Mesenchymal stem cell (in vitro differentiated cells and primary cell): ENCODE measurements around the gene STX12.
"Not testable (repeated sequence)": the region's sequence is repeated elsewhere in the genome, so short reads cannot be mapped to it uniquely, and the experiment has no call there.

Experiments used
- DNase-seq: peaks from one replicate; pipeline ENCODE4 v3.0.0-alpha.2; 2013
- H2AFZ ChIP-seq: one replicate; pipeline ENCODE4 v1.6.1; 2013; ENCODE audit warnings: low read depth, mild to moderate bottlenecking, control low read depth, inconsistent platforms, low read length, moderate library complexity
- H2AK5ac ChIP-seq: 2 replicates; pipeline ENCODE4 v1.6.1; 2013; ENCODE audit warnings: low read length, moderate library complexity, mild to moderate bottlenecking, inconsistent platforms; ENCODE audit not compliant: severe bottlenecking
- H2BK120ac ChIP-seq: one replicate; pipeline ENCODE4 v1.6.1; 2013; ENCODE audit warnings: low read depth, mild to moderate bottlenecking, inconsistent platforms, low read length, moderate library complexity
- H2BK12ac ChIP-seq, 2 experiments: one replicate each; pipeline ENCODE4 v1.6.1; 2013; ENCODE audit warnings: inconsistent platforms in 2 of 2, low read length in 2 of 2, mild to moderate bottlenecking in 2 of 2, moderate library complexity in 2 of 2, control low read depth in 1 of 2
- H2BK15ac ChIP-seq: one replicate; pipeline ENCODE4 v1.6.1; 2013; ENCODE audit warnings: mild to moderate bottlenecking, low read depth, inconsistent platforms; ENCODE audit not compliant: poor library complexity, severe bottlenecking
- H2BK5ac ChIP-seq: 2 replicates; pipeline ENCODE4 v1.6.1; 2013; ENCODE audit warnings: low read depth, mild to moderate bottlenecking, low read length, control low read depth, inconsistent platforms; ENCODE audit not compliant: poor library complexity, severe bottlenecking
- H3K14ac ChIP-seq, 2 experiments: one replicate each; pipeline ENCODE4 v1.6.1; 2013; ENCODE audit warnings: inconsistent platforms in 2 of 2, low read length in 2 of 2, control low read depth in 1 of 2, mild to moderate bottlenecking in 1 of 2, moderate library complexity in 1 of 2
- H3K18ac ChIP-seq, 2 experiments: one replicate each; pipeline ENCODE4 v1.6.1; 2013; ENCODE audit warnings: inconsistent platforms in 2 of 2, low read length in 2 of 2, control low read depth in 1 of 2, low read depth in 1 of 2, mild to moderate bottlenecking in 1 of 2
- H3K23ac ChIP-seq, 2 experiments: one replicate each; pipeline ENCODE4 v1.6.1; 2013; ENCODE audit warnings: inconsistent platforms in 2 of 2, low read length in 2 of 2, mild to moderate bottlenecking in 2 of 2, moderate library complexity in 2 of 2, control low read depth in 1 of 2
- H3K27ac ChIP-seq: 2 replicates; pipeline ENCODE4 v1.5.1; 2013; ENCODE audit warnings: mild to moderate bottlenecking, moderate library complexity, low read length, control low read depth, inconsistent platforms; ENCODE audit not compliant: poor library complexity, severe bottlenecking
- H3K27me3 ChIP-seq, 2 experiments: 2 replicates each; pipeline versions ENCODE4 v1.6.1 to v1.7.0; 2013; ENCODE audit warnings: low read length in 2 of 2, mild to moderate bottlenecking in 2 of 2, moderate library complexity in 2 of 2, control low read depth in 1 of 2, inconsistent platforms in 1 of 2; ENCODE audit not compliant: control insufficient read depth in 1 of 2, insufficient read depth in 1 of 2
- H3K36me3 ChIP-seq, 2 experiments: 2 replicates each; pipeline versions ENCODE4 v1.6.1 to v1.7.0; 2013; ENCODE audit warnings: low read length in 2 of 2, control low read depth in 1 of 2, inconsistent platforms in 1 of 2, low read depth in 1 of 2, mild to moderate bottlenecking in 1 of 2; ENCODE audit not compliant: insufficient read depth in 2 of 2, control insufficient read depth in 1 of 2
- H3K4ac ChIP-seq, 2 experiments: one replicate each; pipeline ENCODE4 v1.6.1; 2013; ENCODE audit warnings: inconsistent platforms in 2 of 2, low read length in 2 of 2, mild to moderate bottlenecking in 2 of 2, moderate library complexity in 2 of 2, control low read depth in 1 of 2, low read depth in 1 of 2
- H3K4me1 ChIP-seq: 2 replicates; pipeline ENCODE4 v1.6.1; 2013; ENCODE audit warnings: low read depth, low read length, control low read depth; ENCODE audit not compliant: control insufficient read depth, insufficient read depth
- H3K4me2 ChIP-seq: 2 replicates; pipeline ENCODE4 v1.6.1; 2013; ENCODE audit warnings: low read length, mild to moderate bottlenecking, inconsistent platforms; ENCODE audit not compliant: poor library complexity, severe bottlenecking
- H3K4me3 ChIP-seq, 2 experiments: 2 replicates each; pipeline versions ENCODE4 v1.5.1 to v1.7.0; 2013; ENCODE audit warnings: low read length in 2 of 2, mild to moderate bottlenecking in 2 of 2, control low read depth in 1 of 2, low read depth in 1 of 2; ENCODE audit not compliant: insufficient read depth in 1 of 2
- H3K79me1 ChIP-seq: replicated peaks from 2 replicates; pipeline ENCODE4 v1.6.1; 2013; ENCODE audit warnings: mild to moderate bottlenecking, control low read depth, low read length, inconsistent platforms; ENCODE audit not compliant: poor library complexity, severe bottlenecking
- H3K9ac ChIP-seq: 2 replicates; pipeline ENCODE4 v1.7.0; 2013; ENCODE audit warnings: mild to moderate bottlenecking, low read length, moderate library complexity
- H3K9me3 ChIP-seq: 2 replicates; pipeline ENCODE4 v1.7.0; 2013; ENCODE audit warnings: mild to moderate bottlenecking, low read length; ENCODE audit not compliant: control insufficient read depth
- H4K8ac ChIP-seq: one replicate; pipeline ENCODE4 v1.6.1; 2013; ENCODE audit warnings: inconsistent platforms, mild to moderate bottlenecking, low read length, moderate library complexity
- H4K91ac ChIP-seq: one replicate; pipeline ENCODE4 v1.6.1; 2013; ENCODE audit warnings: mild to moderate bottlenecking, low read length, inconsistent platforms
- WGBS: methylation state at CpG from one replicate; pipeline ENCODE4 v1.1.7; 2013; ENCODE audit warnings: mixed read lengths; 5-methylcytosine and 5-hydroxymethylcytosine counted together

The STX12 gene

DNA sequence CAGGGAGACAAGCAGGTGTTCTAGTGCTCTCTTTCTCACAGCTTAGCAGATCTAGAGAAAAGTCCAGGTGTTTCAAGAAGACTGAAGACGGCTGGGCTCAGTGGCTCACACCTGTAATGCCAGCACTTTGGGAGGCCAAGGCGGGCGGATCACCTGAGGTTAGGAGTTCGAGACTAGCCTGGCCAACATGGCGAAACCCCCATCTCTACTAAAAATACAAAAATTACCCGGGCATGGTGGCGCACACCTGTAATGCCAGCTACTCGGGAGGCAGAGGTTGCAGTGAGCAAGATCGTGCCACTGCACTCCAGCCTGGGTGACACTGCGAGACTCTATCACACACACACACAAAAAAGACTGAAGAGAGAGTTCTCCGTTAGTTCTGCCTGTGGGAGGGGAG is 84.5 kb downstream of the STX12 start:
- H3K14ac ChIP-seq, H2BK15ac ChIP-seq, H4K8ac ChIP-seq, H3K4me2 ChIP-seq, H2BK5ac ChIP-seq, H4K91ac ChIP-seq, H2AK5ac ChIP-seq, H3K9me3 ChIP-seq, H2BK12ac ChIP-seq, H3K79me1 ChIP-seq, H3K27me3 ChIP-seq, H3K4me1 ChIP-seq, H3K4me3 ChIP-seq, H3K36me3 ChIP-seq, H3K27ac ChIP-seq, H3K18ac ChIP-seq, DNase-seq, H3K4ac ChIP-seq, H3K23ac ChIP-seq, H2AFZ ChIP-seq, H3K9ac ChIP-seq, H2BK120ac ChIP-seq: not testable (repeated sequence)
- 89% methylated on average over 7 of the region's 11 CpGs for WGBS

DNA sequence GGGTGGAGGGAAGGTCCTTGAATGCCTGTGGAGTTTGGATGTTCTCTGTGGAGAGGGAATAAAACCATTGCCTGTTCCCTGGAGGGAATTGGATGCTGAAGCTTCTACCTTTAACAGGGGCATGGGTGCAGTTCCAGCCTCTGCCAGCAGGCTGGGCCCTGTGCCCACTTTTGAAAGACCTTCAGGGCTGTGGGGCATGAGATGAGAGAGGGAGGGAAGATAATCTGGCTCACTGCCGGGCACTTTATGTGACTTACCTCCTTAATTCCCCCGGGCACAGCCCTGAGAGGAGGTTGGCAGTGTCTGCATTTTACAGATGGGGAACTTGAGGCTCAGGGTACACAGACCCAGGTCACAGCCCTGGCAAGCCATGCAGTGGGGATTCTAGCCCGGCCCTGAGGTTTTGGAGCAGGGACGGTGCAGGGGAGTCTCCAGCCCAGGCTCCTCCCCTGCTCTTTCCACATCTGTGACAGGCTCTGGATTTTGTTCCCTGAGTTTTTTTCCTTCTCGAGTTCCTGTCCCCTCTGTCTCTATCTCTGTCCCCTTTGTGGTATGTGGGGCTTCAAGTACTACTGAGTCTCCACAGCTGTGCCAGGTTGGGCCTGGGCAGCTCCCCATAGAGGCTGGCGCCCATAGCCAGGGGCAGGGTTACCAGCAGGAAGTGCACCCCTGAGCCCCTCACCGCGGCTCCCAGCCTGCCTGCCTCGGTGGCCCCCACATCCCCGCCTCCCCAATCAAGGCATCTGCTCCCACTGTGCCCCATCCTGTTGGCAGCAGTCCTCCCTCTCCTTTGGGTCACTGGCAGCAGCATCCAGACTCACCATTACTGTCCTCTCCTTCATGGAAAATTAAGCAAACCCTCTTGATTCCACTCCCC is 85.3 kb downstream of the STX12 start:
- Histone ChIP-seq H3K14ac (no peak overlapping the region), H2BK15ac (peak overlapping the region; percentile 41), H3K9ac (peak overlapping the region; percentile 67), H3K79me1 (no peaks in the 10 kb centered on the region), H3K27me3 (no peaks in the 10 kb centered on the region), H3K4me2 (no peak overlapping the region), H3K18ac (no peak overlapping the region), H2BK120ac (no peak overlapping the region), H3K36me3 (no peaks in the 10 kb centered on the region), H4K91ac (peak overlapping the region; percentile 84), H4K8ac (no peak overlapping the region), H3K27ac (no peak overlapping the region), H2BK12ac (peak overlapping the region in 1 of 2 experiments; percentile 29), H2AFZ (peak overlapping the region; percentile 32), H2AK5ac (no peak overlapping the region), H3K4me1 (peaks cover 12% of the 10 kb centered on the region), H3K23ac (no peak overlapping the region), H2BK5ac (no peak overlapping the region), H3K9me3 (no peaks in the 10 kb centered on the region), H3K4me3 (peak overlapping the region in 1 of 2 experiments; percentile 11), H3K4ac (no peak overlapping the region)
- 65% methylated on average over 10 of the region's 10 CpGs for whole genome bisulfite sequencing
- DNase-seq = peak; percentile 80

DNA sequence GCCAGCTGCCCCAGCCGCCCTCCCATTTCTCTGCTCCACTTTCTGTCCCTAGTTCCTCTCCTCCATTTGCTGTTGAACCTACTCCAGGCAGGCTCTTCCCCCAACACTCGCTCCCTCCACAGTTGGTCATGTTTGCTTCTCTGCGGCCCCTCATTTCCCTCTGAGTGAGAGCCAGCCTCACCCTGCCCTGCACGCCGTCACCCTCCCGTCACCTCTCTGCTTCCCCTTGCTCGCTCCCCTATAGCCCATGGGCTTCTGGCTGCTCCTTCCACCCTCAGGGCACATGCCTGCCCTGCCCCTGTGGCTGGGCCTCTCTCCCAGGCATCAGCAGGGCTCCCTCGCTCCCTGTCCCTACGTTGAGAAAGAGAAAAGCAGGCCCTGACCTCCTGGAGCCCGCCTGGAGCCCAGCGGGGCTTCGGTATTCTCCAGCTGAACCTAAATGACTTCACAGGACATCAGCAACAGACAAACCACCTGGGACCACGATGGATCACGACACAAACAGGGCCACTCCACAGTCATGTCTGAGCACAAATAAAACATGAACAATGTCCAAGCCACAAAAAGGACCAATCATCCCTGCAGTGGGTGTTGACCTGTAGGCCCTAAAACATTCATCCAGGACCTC is 86.0 kb downstream of the STX12 start:
- peak overlapping the region; percentile 56 for H4K91ac ChIP-seq

DNA sequence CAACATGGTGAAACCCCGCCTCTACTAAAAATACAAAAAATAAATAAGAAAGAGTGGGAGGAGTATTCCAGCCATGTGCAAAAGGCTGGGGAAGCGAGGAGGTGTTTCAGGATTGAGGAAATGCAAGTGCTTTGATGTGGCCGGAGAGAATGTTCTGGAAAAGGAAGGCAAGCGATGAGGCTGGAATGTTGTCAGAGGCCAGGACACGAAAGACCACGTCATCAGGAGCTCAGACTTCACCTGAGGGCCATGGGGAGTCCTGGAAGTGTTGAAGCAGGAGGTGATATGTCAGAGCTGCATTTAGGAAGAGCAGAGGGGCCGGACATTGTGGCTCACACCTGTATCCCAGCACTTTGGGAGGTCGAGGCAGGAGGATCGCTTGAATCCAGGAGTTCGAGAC is 88.4 kb downstream of the STX12 start:
- Histone ChIP-seq H3K14ac (no peak overlapping the region), H2BK5ac (no peak overlapping the region), H3K18ac (no peak overlapping the region), H3K23ac (no peak overlapping the region), H3K9ac (no peak overlapping the region), H3K4me1 (peaks cover 18% of the 10 kb centered on the region), H2BK12ac (no peak overlapping the region), H3K4me3 (no peak overlapping the region), H2AFZ (no peak overlapping the region), H3K36me3 (no peaks in the 10 kb centered on the region), H3K4me2 (no peak overlapping the region), H3K4ac (no peak overlapping the region), H3K27ac (no peak overlapping the region), H3K79me1 (no peaks in the 10 kb centered on the region), H3K9me3 (no peaks in the 10 kb centered on the region), H2BK15ac (no peak overlapping the region), H3K27me3 (no peaks in the 10 kb centered on the region), H2BK120ac (no peak overlapping the region), H4K8ac (no peak overlapping the region), H4K91ac (no peak overlapping the region), H2AK5ac (no peak overlapping the region)
- 94% methylated on average over 6 of the region's 10 CpGs for WGBS
- DNase-seq = no peak

More for the DNA sequence above, 86.0 kb downstream of the STX12 start:
- Histone ChIP-seq H3K36me3 (no peaks in the 10 kb centered on the region), H2BK15ac (no peak overlapping the region), H3K4me2 (no peak overlapping the region), H3K79me1 (no peaks in the 10 kb centered on the region), H3K4ac (peak overlapping the region in 1 of 2 experiments; percentile 92), H3K9ac (peak overlapping the region; percentile 67), H3K4me1 (peaks cover 15% of the 10 kb centered on the region), H2AK5ac (no peak overlapping the region), H2BK5ac (no peak overlapping the region), H3K27me3 (no peaks in the 10 kb centered on the region), H4K8ac (peak overlapping the region; percentile 51), H2BK120ac (no peak overlapping the region), H3K18ac (peak overlapping the region in 1 of 2 experiments; percentile 48), H2AFZ (no peak overlapping the region), H3K4me3 (no peak overlapping the region), H2BK12ac (no peak overlapping the region), H3K23ac (no peak overlapping the region), H3K27ac (no peak overlapping the region), H3K14ac (no peak overlapping the region), H3K9me3 (no peaks in the 10 kb centered on the region)
- 89% methylated on average over 14 of the region's 14 CpGs for WGBS
- DNase-seq = no peak
